Measurements from ENCODE around the gene SGK2. TPM values are rescaled to one million over a fixed set of nuclear protein-coding genes. Genes with fewer than 3 reads are reported as not detected.

Gene SGK2
- total RNA-seq, 1 experiment from 2014 or later = not detected

- no peak overlapping the region for H3K18ac ChIP-seq (ENCODE audit: insufficient read length, low read depth, low read length)
- no peak overlapping the region for H3K56ac ChIP-seq (ENCODE audit: insufficient read length, low read depth, low read length)
- no peak overlapping the region for H3K9ac ChIP-seq (ENCODE audit: extremely low read depth, insufficient read length, low read length)
- Mint-ChIP-seq H3K4me3 (no peak overlapping the region), H3K36me3 (ENCODE audit: insufficient read depth in 1 of 3, low read depth in 3 of 3) (peaks cover 12 to 37% (median 26%) of the 10 kb centered on the region in 3 experiments), H3K27ac (no peak overlapping the region), H3K27me3 (ENCODE audit: low read depth) (no peaks in the 10 kb centered on the region), H3K9me3 (no peaks in the 10 kb centered on the region; a peak in 3 of 5 replicates), H3K4me1 (peaks cover 8 to 11% of the 10 kb centered on the region in 2 experiments; a peak in 3 of 4 replicates)
- H2BK5ac ChIP-seq (ENCODE audit: insufficient read length, low read length) = no peak overlapping the region
- H4K5ac ChIP-seq (ENCODE audit: insufficient read length, low read depth, low read length) = no peak overlapping the region
- H4K91ac ChIP-seq (ENCODE audit: insufficient read length, low read depth, low read length) = no peak overlapping the region
- H3K79me2 ChIP-seq (ENCODE audit: insufficient read depth, low read length) = 0 out of 2 replicates have a peak, but pooled peaks cover under 1% of the 10 kb centered on the region
- H3K4ac ChIP-seq (ENCODE audit: low read depth, low read length) = no peak overlapping the region
- H3K9me3 ChIP-seq (ENCODE audit: control insufficient read depth, low read depth, low read length) = no peaks in the 10 kb centered on the region
- no CpG with 5 or more reads among the region's 1 CpG for WGBS (ENCODE audit: extremely low coverage, insufficient read length, low lambda C conversion rate)
- no peak overlapping the region for H3K14ac ChIP-seq (ENCODE audit: insufficient read depth, low read length)
- no peak overlapping the region for H3K27ac ChIP-seq (ENCODE audit: insufficient read length, low read depth, low read length)
- no peaks in the 10 kb centered on the region for H3K27me3 ChIP-seq (ENCODE audit: insufficient read depth, low read length)
- no peaks in the 10 kb centered on the region for H4K20me1 ChIP-seq (ENCODE audit: control insufficient read depth, insufficient read depth, insufficient read length)
- H2AK5ac ChIP-seq (ENCODE audit: insufficient read length, low read length) = no peak overlapping the region
- no peak overlapping the region for H2BK12ac ChIP-seq (ENCODE audit: insufficient read length, low read depth, low read length)
- peaks cover 6% of the 10 kb centered on the region for H3K23me2 ChIP-seq (ENCODE audit: insufficient read length, low read depth, low read length, poor library complexity, severe bottlenecking)
- no peak overlapping the region for H2BK15ac ChIP-seq (ENCODE audit: low read depth, low read length)
- no peak overlapping the region for H3K23ac ChIP-seq (ENCODE audit: insufficient read length, low read depth, low read length)
- TF ChIP-seq, protein P1, sequence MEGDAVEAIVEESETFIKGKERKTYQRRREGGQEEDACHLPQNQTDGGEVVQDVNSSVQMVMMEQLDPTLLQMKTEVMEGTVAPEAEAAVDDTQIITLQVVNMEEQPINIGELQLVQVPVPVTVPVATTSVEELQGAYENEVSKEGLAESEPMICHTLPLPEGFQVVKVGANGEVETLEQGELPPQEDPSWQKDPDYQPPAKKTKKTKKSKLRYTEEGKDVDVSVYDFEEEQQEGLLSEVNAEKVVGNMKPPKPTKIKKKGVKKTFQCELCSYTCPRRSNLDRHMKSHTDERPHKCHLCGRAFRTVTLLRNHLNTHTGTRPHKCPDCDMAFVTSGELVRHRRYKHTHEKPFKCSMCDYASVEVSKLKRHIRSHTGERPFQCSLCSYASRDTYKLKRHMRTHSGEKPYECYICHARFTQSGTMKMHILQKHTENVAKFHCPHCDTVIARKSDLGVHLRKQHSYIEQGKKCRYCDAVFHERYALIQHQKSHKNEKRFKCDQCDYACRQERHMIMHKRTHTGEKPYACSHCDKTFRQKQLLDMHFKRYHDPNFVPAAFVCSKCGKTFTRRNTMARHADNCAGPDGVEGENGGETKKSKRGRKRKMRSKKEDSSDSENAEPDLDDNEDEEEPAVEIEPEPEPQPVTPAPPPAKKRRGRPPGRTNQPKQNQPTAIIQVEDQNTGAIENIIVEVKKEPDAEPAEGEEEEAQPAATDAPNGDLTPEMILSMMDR (conservative IDR thresholded peaks at IDR 0.05) = no peak
- no peak overlapping the region for H4K8ac ChIP-seq (replicated peaks; ENCODE audit: insufficient read length, low read depth, low read length)
- H2BK120ac ChIP-seq (ENCODE audit: low read depth, low read length, poor library complexity, severe bottlenecking) = no peak overlapping the region
- H2AFZ ChIP-seq (ENCODE audit: low read length) = no peak overlapping the region
- H2BK20ac ChIP-seq (ENCODE audit: low read depth, low read length, poor library complexity, severe bottlenecking) = no peak overlapping the region
- no peak overlapping the region for H3T11ph ChIP-seq (ENCODE audit: low read length)
- DNase-seq = no peak
- no peak overlapping the region for H3K4me2 ChIP-seq (ENCODE audit: insufficient read depth, insufficient read length, low read length)
- H3K4me1 ChIP-seq (ENCODE audit: insufficient read depth, low read length) = no peaks in the 10 kb centered on the region
- H3K79me1 ChIP-seq (ENCODE audit: insufficient read depth, low read depth, low read length, poor library complexity, severe bottlenecking) = no peaks in the 10 kb centered on the region
These were observed 42.5 kb upstream of the SGK2 start for GRCh38 chr20:43516251-43516824.
